ENCODE data around the gene ACSM4. TPM values are rescaled to one million over a fixed set of nuclear protein-coding genes. Genes with fewer than 3 reads are reported as not detected.
"Not testable (repeated sequence)": the region's sequence is repeated elsewhere in the genome, so short reads cannot be mapped to it uniquely, and the experiment has no call there.

The ACSM4 gene
- total and polyA plus RNA-seq, 9 of the 15 experiments (the other 6 are each of a cell fraction or from before 2014, with no cell fraction given): not detected

DNA sequence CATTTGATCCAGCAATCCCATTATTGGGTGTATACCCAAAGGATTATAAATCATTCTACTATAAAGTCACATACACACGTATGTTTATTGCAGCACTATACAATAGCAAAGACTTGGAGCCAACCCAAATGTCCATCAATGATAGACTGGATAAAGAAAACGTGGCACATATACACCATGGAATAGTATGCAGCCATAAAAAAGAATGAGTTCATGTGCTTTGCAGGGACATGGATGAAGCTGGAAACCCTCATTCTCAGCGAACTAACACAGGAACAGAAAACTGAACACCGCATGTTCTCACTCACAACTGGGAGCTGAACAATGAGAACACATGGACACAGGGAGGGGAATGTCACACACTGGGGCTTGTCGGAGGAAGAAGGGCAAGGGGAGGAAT lies 33.9 kb downstream of the ACSM4 start:
- BruUV-seq (replicated peaks); ATAC-seq; H3K9me3 ChIP-seq (replicated peaks; ENCODE audit: control insufficient read depth, insufficient read depth, low read depth, low read length); CTCF ChIA-PET (ENCODE audit: low intra/inter-chr PET ratio); H3K4me3 ChIP-seq; H3K79me2 ChIP-seq (ENCODE audit: control insufficient read depth, insufficient read depth, low read length); H3K9me1 ChIP-seq (ENCODE audit: control insufficient read depth, insufficient read depth, low read length); H3K36me3 ChIP-seq (ENCODE audit: control insufficient read depth, insufficient read depth, low read length); H3K27me3 ChIP-seq (ENCODE audit: control insufficient read depth in 2 of 2, insufficient read depth in 2 of 2, low read length in 2 of 2); H4K20me1 ChIP-seq (replicated peaks; ENCODE audit: control insufficient read depth, insufficient read depth, low read length); DNase-seq (ENCODE audit: extremely low read depth in 1 of 4, low spot score in 3 of 4); H2AFZ ChIP-seq (ENCODE audit: low read depth, low read length); in situ Hi-C loops (cut with MboI); H3K4me2 ChIP-seq (ENCODE audit: insufficient read depth, low read length); intact Hi-C loops (cut with micrococcal nuclease); H3K9ac ChIP-seq (ENCODE audit: insufficient read depth in 1 of 2, low read depth in 2 of 2, low read length in 2 of 2); H3K27ac ChIP-seq (ENCODE audit: extremely low read depth, low read depth, low read length); FAIRE-seq; H3K4me1 ChIP-seq (replicated peaks in 1 of 2; ENCODE audit: control insufficient read depth in 2 of 2, insufficient read depth in 2 of 2, low read length in 2 of 2): not testable (repeated sequence)
- POLR2A ChIA-PET: interaction anchor here (1.4 kb wide), 1 partner anchor 10 kb away, joined by 3 read pairs; no protein-coding TSS in a partner anchor
- peak; percentile 69 for TF ChIP-seq ZNF146 (CRISPR knock-in tag; IDR thresholded peaks at IDR 0.05; ENCODE audit: unreplicated experiment)
- WGBS (ENCODE audit: insufficient coverage, low coverage, missing lambda C conversion rate): 25% methylated on average over 5 of the region's 5 CpGs

DNA sequence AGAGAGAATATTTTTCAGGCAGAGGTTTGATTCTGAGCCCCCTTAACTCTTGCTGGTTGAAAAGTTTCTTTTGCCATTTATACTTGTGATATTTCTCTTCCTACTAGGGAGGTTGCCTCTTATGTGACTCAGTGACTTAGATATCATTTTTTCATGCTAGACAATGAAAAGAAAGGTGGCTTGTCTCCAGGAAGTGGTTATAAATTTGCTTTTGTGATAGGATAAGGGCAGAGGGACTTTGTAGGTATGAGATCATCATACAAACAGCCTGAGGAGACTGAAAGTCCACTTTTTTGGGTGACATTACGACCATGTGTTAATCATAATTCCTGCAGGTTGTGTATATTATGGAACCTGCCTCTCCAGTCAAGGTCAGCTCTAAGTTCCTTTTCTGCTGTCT lies 35.8 kb downstream of the ACSM4 start:
- intact Hi-C loops (cut with micrococcal nuclease): no loop called here
- no peak for TF ChIP-seq MCM5 (IDR thresholded peaks at IDR 0.05; ENCODE audit: low read depth)
- TF ChIP-seq FOXM1 (IDR thresholded peaks at IDR 0.05; ENCODE audit: low read depth): no peak
- TF ChIP-seq FOXM1 (CRISPR knock-in tag; IDR thresholded peaks at IDR 0.05; ENCODE audit: low read depth): no peak
- TF ChIP-seq RCOR1 (IDR thresholded peaks at IDR 0.05; ENCODE audit: borderline replicate concordance in 1 of 2, low read depth in 2 of 2, low read length in 2 of 2): no peak
- TF ChIP-seq ZNF444 (CRISPR knock-in tag; IDR thresholded peaks at IDR 0.05): no peak
- no peak for TF ChIP-seq NR4A1 (CRISPR knock-in tag; IDR thresholded peaks at IDR 0.05)
- TF ChIP-seq NR4A1 (tag; IDR thresholded peaks at IDR 0.05): no peak

More for the DNA sequence above, 35.8 kb downstream of the ACSM4 start:
- ChIA-PET CTCF (ENCODE audit: low intra/inter-chr PET ratio) (no interaction called here), POLR2A (no interaction called here)
- H3K4me3 ChIP-seq: no peak overlapping the region
- DNase-seq (ENCODE audit: extremely low read depth in 1 of 4, low spot score in 3 of 4) (no peak), ATAC-seq (no peak), FAIRE-seq (no peak)
- H3K9me3 ChIP-seq (replicated peaks; ENCODE audit: control insufficient read depth, insufficient read depth, low read depth, low read length): no peaks in the 10 kb centered on the region
- WGBS (ENCODE audit: insufficient coverage, low coverage, missing lambda C conversion rate): 0% methylated on average over 1 of the region's 1 CpG
- no peak overlapping the region for H3K27ac ChIP-seq (ENCODE audit: extremely low read depth, low read depth, low read length)
- H2AFZ ChIP-seq (ENCODE audit: low read depth, low read length): no peak overlapping the region
- H3K4me1 ChIP-seq (replicated peaks in 1 of 2; ENCODE audit: control insufficient read depth in 2 of 2, insufficient read depth in 2 of 2, low read length in 2 of 2): peaks cover 0 to under 1% of the 10 kb centered on the region in 2 experiments; a peak in 2 of 5 replicates
- no peaks in the 10 kb centered on the region for H3K27me3 ChIP-seq (ENCODE audit: control insufficient read depth in 2 of 2, insufficient read depth in 2 of 2, low read length in 2 of 2)
- H3K36me3 ChIP-seq (ENCODE audit: control insufficient read depth, insufficient read depth, low read length): no peaks in the 10 kb centered on the region
- BruUV-seq (replicated peaks): no TSS peak
- H3K4me2 ChIP-seq (ENCODE audit: insufficient read depth, low read length): no peak overlapping the region
- H3K9me1 ChIP-seq (ENCODE audit: control insufficient read depth, insufficient read depth, low read length): no peaks in the 10 kb centered on the region
- H3K79me2 ChIP-seq (ENCODE audit: control insufficient read depth, insufficient read depth, low read length): no peaks in the 10 kb centered on the region
- no peaks in the 10 kb centered on the region for H4K20me1 ChIP-seq (replicated peaks; ENCODE audit: control insufficient read depth, insufficient read depth, low read length)
- in situ Hi-C loops (cut with MboI): no loop called here
- H3K9ac ChIP-seq (ENCODE audit: insufficient read depth in 1 of 2, low read depth in 2 of 2, low read length in 2 of 2): no peak overlapping the region
